Neural progenitor cell (in vitro differentiated cells): ENCODE measurements around the gene RUNX1.

Experiments used
- CTCF ChIP-seq: fragments of 200-600 bp; sonication (generic); IDR thresholded peaks from 2 replicates; pipeline ENCODE4 v1.5.1; 2017; ENCODE audit warnings: antibody characterized with exemption, mild to moderate bottlenecking
- EZH2phosphoT487 ChIP-seq: fragments of 200-600 bp; sonication (generic); IDR thresholded peaks from 2 replicates; pipeline ENCODE4 v1.6.1; 2017; ENCODE audit warnings: antibody characterized with exemption

GRCh38 chr21:35020436-35020835 is 28.7 kb downstream of the RUNX1 start:
- TF ChIP-seq CTCF (no peak), EZH2phosphoT487 (no peak)
